Measurements from ENCODE around the gene RMND5B. TPM values are rescaled to one million over a fixed set of nuclear protein-coding genes. Genes with fewer than 3 reads are reported as not detected.

RMND5B gene
- total RNA-seq, 1 experiment from 2014 or later: 24.1 TPM

GRCh38 chr5:178170455-178170854 is 39.6 kb downstream of the RMND5B start:
- Histone ChIP-seq H4K20me1 (ENCODE audit: insufficient read depth) (no peaks in the 10 kb centered on the region), H3K4me2 (ENCODE audit: low read length) (no peak overlapping the region), H3K27ac (ENCODE audit: low read depth, low read length) (no peak overlapping the region), H3K9me3 (ENCODE audit: control insufficient read depth in 1 of 2, insufficient read depth in 1 of 2, low read depth in 1 of 2, low read length in 2 of 2) (no peaks in the 10 kb centered on the region), H3K27me3 (ENCODE audit: insufficient read depth, low read length) (no peaks in the 10 kb centered on the region), H3K9me2 (ENCODE audit: insufficient read depth) (no peaks in the 10 kb centered on the region), H3K4me3 (replicated peaks in 1 of 2; ENCODE audit: low read depth in 1 of 2, low read length in 2 of 2) (no peak overlapping the region), H3K36me3 (ENCODE audit: control insufficient read depth in 1 of 2, insufficient read depth in 2 of 2, low read length in 2 of 2) (no peaks in the 10 kb centered on the region), H3K4me1 (ENCODE audit: control insufficient read depth in 1 of 2, insufficient read depth in 2 of 2, low read length in 2 of 2) (no peaks in the 10 kb centered on the region), H3K9ac (ENCODE audit: low read length) (no peak overlapping the region), H3K79me2 (ENCODE audit: insufficient read depth, low read length) (no peaks in the 10 kb centered on the region), H2AFZ (ENCODE audit: low read depth, low read length, poor library complexity, severe bottlenecking) (no peak overlapping the region)
- ATAC-seq (no peak), DNase-seq (ENCODE audit: low read depth, low spot score) (no peak)
- no TSS peak for BruUV-seq (replicated peaks)
- TF ChIP-seq EZH2 (IDR thresholded peaks at IDR 0.05): no peak
- no peak for TF ChIP-seq CBX3 (IDR thresholded peaks at IDR 0.05; ENCODE audit: low read depth)
- TF ChIP-seq SRF (IDR thresholded peaks at IDR 0.05; ENCODE audit: low read depth): no peak
- TF ChIP-seq ATF3 (IDR thresholded peaks at IDR 0.05): no peak
- no peak for TF ChIP-seq RAD21 (IDR thresholded peaks at IDR 0.05; ENCODE audit: low read depth)
- TF ChIP-seq FOSL1 (IDR thresholded peaks at IDR 0.05; ENCODE audit: low read depth): no peak
- no peak for TF ChIP-seq ZNF274 (IDR thresholded peaks at IDR 0.05; ENCODE audit: low read depth, low read length)
- no peak for TF ChIP-seq ZBTB33 (IDR thresholded peaks at IDR 0.05; ENCODE audit: extremely low read depth, insufficient replicate concordance, low read length)
- TF ChIP-seq CEBPB (IDR thresholded peaks at IDR 0.05; ENCODE audit: low read depth): no peak
- no peak for TF ChIP-seq ELF1 (IDR thresholded peaks at IDR 0.05; ENCODE audit: borderline replicate concordance, low read depth)
- no peak for TF ChIP-seq YY1 (IDR thresholded peaks at IDR 0.05; ENCODE audit: extremely low read depth, insufficient replicate concordance, low read depth, low read length)
- ChIA-PET POLR2A (no interaction called here), CTCF (no interaction called here), RAD21 (ENCODE audit: low non-redundant PET in 1 of 2, low total read pairs in 2 of 2, uncharacterized antibody in 2 of 2, unreplicated experiment in 2 of 2) (no interaction called here)
- intact Hi-C loops (cut with micrococcal nuclease): no loop called here

Data from HCT116 (cell line).